HG02610 (cell line): Measurements from ENCODE around the gene MYCL.

ENCODE experiments used
- ATAC-seq: cut with Tn5 transposase; IDR thresholded peaks from one replicate; pipeline ENCODE4 v1.9.1; 2021; ENCODE audit warnings: mild to moderate bottlenecking, moderate library complexity; ENCODE audit not compliant: unreplicated experiment

The MYCL gene

GRCh38 chr1:39901714-39902459 lies at the start of gene MYCL:
Gene MYCL (minus strand): TSS chr1:39901917. CDS start chr1:39901434, 483 bp downstream.
- peak; percentile 70 for ATAC-seq

- no peak for ATAC-seq
Observed at GRCh38 chr1:39949891-39950290, 48.2 kb upstream of the MYCL start.

GRCh38 chr1:39947260-39947659 lies 45.5 kb upstream of the MYCL start:
- no peak for ATAC-seq

- no peak for ATAC-seq
Observed at GRCh38 chr1:39946216-39946615, 44.5 kb upstream of the MYCL start.

- no peak for ATAC-seq
Observed at GRCh38 chr1:39944410-39945112, 42.8 kb upstream of the MYCL start.

- ATAC-seq, result no peak
Observed at GRCh38 chr1:39943471-39944290, 42.0 kb upstream of the MYCL start.

GRCh38 chr1:39940980-39941871 lies 39.5 kb upstream of the MYCL start:
- ATAC-seq, result no peak

- ATAC-seq, result no peak
Observed at GRCh38 chr1:39940253-39940652, 38.5 kb upstream of the MYCL start.

- no peak for ATAC-seq
Observed at GRCh38 chr1:39938856-39939255, 37.1 kb upstream of the MYCL start.

GRCh38 chr1:39936724-39937491 lies 35.2 kb upstream of the MYCL start:
- ATAC-seq, result no peak

- no peak for ATAC-seq
Observed at GRCh38 chr1:39933956-39934941, 32.5 kb upstream of the MYCL start.

GRCh38 chr1:39928809-39929587 lies 27.3 kb upstream of the MYCL start:
- no peak for ATAC-seq

- no peak for ATAC-seq
Observed at GRCh38 chr1:39927538-39927937, 25.8 kb upstream of the MYCL start.

- no peak for ATAC-seq
Observed at GRCh38 chr1:39926820-39927219, 25.1 kb upstream of the MYCL start.

- ATAC-seq, result no peak
Observed at GRCh38 chr1:39926343-39926793, 24.7 kb upstream of the MYCL start.

- ATAC-seq, result no peak
Observed at GRCh38 chr1:39925721-39926342, 24.1 kb upstream of the MYCL start.

GRCh38 chr1:39922251-39922688 lies 20.6 kb upstream of the MYCL start:
- ATAC-seq, result no peak
